ENCODE results near the gene DOCK3.
"Not testable (repeated sequence)": the region's sequence is repeated elsewhere in the genome, so short reads cannot be mapped to it uniquely, and the experiment has no call there.

The DOCK3 gene

GRCh38 chr3:51110586-51110985 lies 435.9 kb downstream of the DOCK3 start:
- DNase-seq (ENCODE audit: low read depth): no peak

GRCh38 chr3:51122944-51123343 lies 448.2 kb downstream of the DOCK3 start:
- no peak for DNase-seq (ENCODE audit: low read depth)

- DNase-seq (ENCODE audit: low read depth): no peak
Measured at GRCh38 chr3:51123531-51123930, 448.8 kb downstream of the DOCK3 start.

GRCh38 chr3:51131607-51132006 lies 456.9 kb downstream of the DOCK3 start:
- not testable (repeated sequence) for DNase-seq (ENCODE audit: low read depth)

GRCh38 chr3:51137715-51138114 lies 463.0 kb downstream of the DOCK3 start:
- DNase-seq (ENCODE audit: low read depth): no peak

GRCh38 chr3:51139616-51140015 lies 464.9 kb downstream of the DOCK3 start:
- no peak for DNase-seq (ENCODE audit: low read depth)

GRCh38 chr3:51141573-51141972 lies 466.8 kb downstream of the DOCK3 start:
- no peak for DNase-seq (ENCODE audit: low read depth)

- DNase-seq (ENCODE audit: low read depth): no peak
Measured at GRCh38 chr3:51145811-51146585, 471.3 kb downstream of the DOCK3 start.

GRCh38 chr3:51146781-51147180 lies 472.1 kb downstream of the DOCK3 start:
- no peak for DNase-seq (ENCODE audit: low read depth)

GRCh38 chr3:51156147-51156546 lies 481.4 kb downstream of the DOCK3 start:
- no peak for DNase-seq (ENCODE audit: low read depth)

- peak; percentile 3 for DNase-seq (ENCODE audit: low read depth)
Measured at GRCh38 chr3:51163051-51163450, 488.3 kb downstream of the DOCK3 start.

- DNase-seq (ENCODE audit: low read depth): no peak
Measured at GRCh38 chr3:51173518-51174271, 499.0 kb downstream of the DOCK3 start.

GRCh38 chr3:51176923-51177322 lies 502.2 kb downstream of the DOCK3 start:
- DNase-seq (ENCODE audit: low read depth): no peak

- DNase-seq (ENCODE audit: low read depth): not testable (repeated sequence)
Measured at GRCh38 chr3:51186446-51186845, 511.7 kb downstream of the DOCK3 start.

- no peak for DNase-seq (ENCODE audit: low read depth)
Measured at GRCh38 chr3:51190199-51190598, 515.5 kb downstream of the DOCK3 start.

GRCh38 chr3:51190827-51191226 lies 516.1 kb downstream of the DOCK3 start:
- DNase-seq (ENCODE audit: low read depth): no peak

- no peak for DNase-seq (ENCODE audit: low read depth)
Measured at GRCh38 chr3:51191768-51192167, 517.0 kb downstream of the DOCK3 start.

GRCh38 chr3:51198477-51198876 lies 523.8 kb downstream of the DOCK3 start:
- no peak for DNase-seq (ENCODE audit: low read depth)

GRCh38 chr3:51199296-51199695 lies 524.6 kb downstream of the DOCK3 start:
- DNase-seq (ENCODE audit: low read depth): not testable (repeated sequence)

GRCh38 chr3:51216291-51216690 lies 541.6 kb downstream of the DOCK3 start:
- DNase-seq (ENCODE audit: low read depth): no peak

GRCh38 chr3:51221959-51222358 lies 547.2 kb downstream of the DOCK3 start:
- DNase-seq (ENCODE audit: low read depth): no peak

GRCh38 chr3:51224283-51224682 lies 549.6 kb downstream of the DOCK3 start:
- DNase-seq (ENCODE audit: low read depth): no peak

GRCh38 chr3:51224843-51225242 lies 550.1 kb downstream of the DOCK3 start:
- no peak for DNase-seq (ENCODE audit: low read depth)
